Erythroblast (primary cell): Measurements from ENCODE around the gene DNAJB12.

ENCODE experiments used
- GATA1 ChIP-seq: IDR thresholded peaks from 2 replicates; pipeline ENCODE4 v1.6.1; 2011; ENCODE audit warnings: low read depth, mild to moderate bottlenecking, control low read depth, low read length, moderate library complexity
- POLR2A ChIP-seq: IDR thresholded peaks from 2 replicates; pipeline ENCODE4 v1.6.1; 2011; ENCODE audit warnings: mild to moderate bottlenecking, low read length

GRCh38 chr10:72333112-72334015, 21.4 kb downstream of the DNAJB12 start:
- TF ChIP-seq POLR2A (no peak), GATA1 (no peak)
